K562 (cell line): Measurements from ENCODE around the gene TENT5A. TPM values are rescaled to one million over a fixed set of nuclear protein-coding genes. Genes with fewer than 3 reads are reported as not detected.

Source experiments
- ATAC-seq: fragments of 200-7000 bp; cut with Tn5 transposase; 3 replicates; pipeline ENCODE4 v1.9.1; 2020; ENCODE audit warnings: moderate library complexity
- BruUV-seq: library from RNA; stranded (reverse); fragments of 400-500 nt; replicated peaks from 2 replicates; lab custom pipeline; 2021; lab: Mats Ljungman, UMichigan
- CTCF ChIA-PET: fragments of 300-600 bp; formaldehyde crosslinking; extraction: SDS; loops from one replicate; lab custom pipeline; 2021; ENCODE audit warnings: low intra/inter-chr PET ratio; lab: Yijun Ruan, JAX
- POLR2A ChIA-PET: fragments of 300-600, 350-650 bp; sonication (Branson Sonifier 250); formaldehyde crosslinking; extraction: SDS; loops from one replicate; lab custom pipeline; 2021; ENCODE audit warnings: antibody characterized with exemption, inconsistent platforms; lab: Yijun Ruan, JAX
- DNase-seq, 4 experiments: peaks; one replicate each; pipeline versions ENCODE4 v3.0.0 to v3.0.0-alpha.2; 2011 to 2018; ENCODE audit warnings: low spot score in 3 of 4, mixed read lengths in 3 of 4; ENCODE audit errors: extremely low read depth in 1 of 4
- FAIRE-seq: peaks from 2 replicates; lab custom pipeline; 2011; peaks lifted over from hg19 to GRCh38; lab: Jason Lieb, UNC
- H2AFZ ChIP-seq: 2 replicates; pipeline ENCODE4 v1.6.0; 2011; ENCODE audit warnings: low read depth, low read length, control low read depth, inconsistent platforms
- H3K27ac ChIP-seq: fragments of 200-600 bp; 3 replicates; pipeline ENCODE4 v1.8.0; 2011; ENCODE audit warnings: low read depth, mild to moderate bottlenecking, control low read depth, inconsistent platforms, low read length, moderate library complexity, mixed read lengths; ENCODE audit errors: extremely low read depth
- H3K27me3 ChIP-seq, 2 experiments: fragments of 300-600 bp in 1 of 2; 2 replicates in 1 of 2; 3 replicates in 1 of 2; pipeline versions ENCODE4 v1.6.0 to v1.8.0; 2011; ENCODE audit warnings: inconsistent platforms in 2 of 2, low read length in 2 of 2, mild to moderate bottlenecking in 1 of 2, mixed read lengths in 1 of 2, moderate library complexity in 1 of 2; ENCODE audit not compliant: control insufficient read depth in 2 of 2, insufficient read depth in 2 of 2
- H3K36me3 ChIP-seq: fragments of 300-600 bp; 3 replicates; pipeline ENCODE4 v1.8.0; 2011; ENCODE audit warnings: mild to moderate bottlenecking, low read length, inconsistent platforms; ENCODE audit not compliant: control insufficient read depth, insufficient read depth
- H3K4me1 ChIP-seq, 2 experiments: fragments of 200-600 bp in 1 of 2; replicated peaks in 1 of 2; 2 replicates in 1 of 2; 3 replicates in 1 of 2; pipeline versions ENCODE4 v1.5.1 to v1.8.0; 2011; ENCODE audit warnings: inconsistent platforms in 2 of 2, low read length in 2 of 2, mild to moderate bottlenecking in 1 of 2, mixed read lengths in 1 of 2, moderate library complexity in 1 of 2; ENCODE audit not compliant: control insufficient read depth in 2 of 2, insufficient read depth in 2 of 2
- H3K4me2 ChIP-seq: 2 replicates; pipeline ENCODE4 v1.6.1; 2011; ENCODE audit warnings: low read length, control low read depth, inconsistent platforms, mixed read lengths; ENCODE audit not compliant: insufficient read depth
- H3K4me3 ChIP-seq: fragments of 200-600 bp; sonication (generic), shearing (Covaris generic); 2 replicates; pipeline ENCODE4 v1.5.1; 2016; ENCODE audit warnings: control low read depth, inconsistent platforms
- H3K79me2 ChIP-seq: fragments of 200-600 bp; 3 replicates; pipeline ENCODE4 v1.8.0; 2011; ENCODE audit warnings: low read length, inconsistent platforms; ENCODE audit not compliant: control insufficient read depth, insufficient read depth
- H3K9ac ChIP-seq, 2 experiments: 2 replicates each; pipeline versions ENCODE4 v1.6.0 to v1.6.1; 2011; ENCODE audit warnings: low read depth in 2 of 2, low read length in 2 of 2, control low read depth in 1 of 2, inconsistent platforms in 1 of 2, mild to moderate bottlenecking in 1 of 2, mixed read lengths in 1 of 2; ENCODE audit not compliant: insufficient read depth in 1 of 2
- H3K9me1 ChIP-seq: one replicate; pipeline ENCODE4 v1.6.0; 2011; ENCODE audit warnings: inconsistent platforms, mild to moderate bottlenecking, low read length, moderate library complexity; ENCODE audit not compliant: control insufficient read depth, insufficient read depth
- H3K9me3 ChIP-seq: replicated peaks from 2 replicates; pipeline ENCODE4 v1.5.1; 2011; ENCODE audit warnings: low read depth, low read length, inconsistent platforms; ENCODE audit not compliant: control insufficient read depth, insufficient read depth
- H4K20me1 ChIP-seq: replicated peaks from 2 replicates; pipeline ENCODE4 v1.6.1; 2011; ENCODE audit warnings: low read length, inconsistent platforms, mixed read lengths; ENCODE audit not compliant: control insufficient read depth, insufficient read depth
- BCOR ChIP-seq: fragments of 450-650 bp; IDR thresholded peaks from 2 replicates; pipeline ENCODE4 v1.6.1; 2016
- FOXJ2 ChIP-seq: fragments of 200-800 bp; sonication (Bioruptor generic); IDR thresholded peaks from 2 replicates; pipeline ENCODE4 v1.6.1; 2016; ENCODE audit warnings: missing genetic modification characterization, missing compliant biosample characterization
- RFX1 ChIP-seq: fragments of 450-650 bp; IDR thresholded peaks from 2 replicates; pipeline ENCODE4 v1.6.1; 2016; ENCODE audit warnings: mild to moderate bottlenecking, moderate library complexity
- ZNF444 ChIP-seq: fragments of 250-450 bp; sonication (Bioruptor Pico); IDR thresholded peaks from 2 replicates; pipeline ENCODE4 v1.4.0; 2020; ENCODE audit warnings: mild to moderate bottlenecking, moderate library complexity
- WGBS: fragments of 100-300 bp; shearing (Covaris generic); methylation state at CpG from one replicate; pipeline ENCODE4 v1.1.6; 2016; ENCODE audit warnings: low coverage, mixed read lengths; ENCODE audit not compliant: insufficient coverage; ENCODE audit errors: missing lambda C conversion rate; 5-methylcytosine and 5-hydroxymethylcytosine counted together
- in situ Hi-C: fragments of 300-500 bp; cut with MboI; formaldehyde crosslinking; loops from 4 replicates; pipeline ENCODE4 v1.15.0; 2018; ENCODE audit warnings: inconsistent platforms, mixed read lengths
- intact Hi-C: fragments of 100-400 bp; cut with micrococcal nuclease; formaldehyde crosslinking; loops from 2 replicates; pipeline ENCODE4 v1.14.2; 2022
- polyA plus RNA-seq, 8 experiments: library from polyadenylated mRNA; depleted of rRNA in 4 of 8; stranded (reverse) in 5 of 8; unstranded in 3 of 8; fragments of >200 nt; fragmentation: Nextera tagmentation in 2 of 8; fragmentation: Illumina TruSeq in 1 of 8; extraction: Ambion mirVana in 2 of 8; extraction: Trizol in 1 of 8; gene quantifications; 2 replicates each; pipeline versions ENCODE4 v1.2.1 to v1.2.3, GENCODE V29; 2011 to 2014; ENCODE audit warnings: inconsistent platforms in 1 of 8, missing spikeins in 1 of 8
- total RNA-seq, 7 experiments: library from RNA; depleted of rRNA in 6 of 7; stranded (reverse); fragments of >200 nt in 6 of 7; fragmentation: Illumina TruSeq in 2 of 7; extraction: Trizol in 2 of 7; gene quantifications; 2 replicates each; pipeline versions ENCODE4 v1.2.1 to v1.2.3, GENCODE V29; 2011 to 2021; ENCODE audit warnings: low replicate concordance in 1 of 7

The TENT5A gene
- total and polyA plus RNA-seq, 9 of the 15 experiments (the other 6 are each of a cell fraction or from before 2014, with no cell fraction given): 0.77 to 2.3 (median 1.3) TPM

- H3K27me3 ChIP-seq: no peaks in the 10 kb centered on the region
- no peaks in the 10 kb centered on the region for H3K9me1 ChIP-seq
- no peak overlapping the region for H2AFZ ChIP-seq
- POLR2A ChIA-PET: no interaction called here
- FAIRE-seq: no peak
- BruUV-seq: no TSS peak
- no peaks in the 10 kb centered on the region for H3K9me3 ChIP-seq
- no peak for DNase-seq
- WGBS: 0% methylated on average over 1 of the region's 1 CpG
- no peak overlapping the region for H3K4me2 ChIP-seq
- TF ChIP-seq ZNF444 (CRISPR knock-in tag) (no peak), RFX1 (peak; percentile 21)
- H4K20me1 ChIP-seq: no peaks in the 10 kb centered on the region
- in situ Hi-C loops: no loop called here
- no peaks in the 10 kb centered on the region for H3K36me3 ChIP-seq
- CTCF ChIA-PET: no interaction called here
- H3K79me2 ChIP-seq: no peaks in the 10 kb centered on the region
- no peak overlapping the region for H3K9ac ChIP-seq
- no peak for ATAC-seq
- intact Hi-C loops: no loop called here
- H3K27ac ChIP-seq: no peak overlapping the region
- no peak overlapping the region for H3K4me3 ChIP-seq
- H3K4me1 ChIP-seq: no peaks in the 10 kb centered on the region
These were observed 8.7 kb upstream of the TENT5A start for GRCh38 chr6:81761197-81761596.

GRCh38 chr6:81759782-81760181 is 7.3 kb upstream of the TENT5A start:
- no peak overlapping the region for H2AFZ ChIP-seq

More at GRCh38 chr6:81759782-81760181, 7.3 kb upstream of the TENT5A start:
- no peaks in the 10 kb centered on the region for H3K79me2 ChIP-seq
- no peaks in the 10 kb centered on the region for H3K9me1 ChIP-seq
- H3K9ac ChIP-seq: no peak overlapping the region
- intact Hi-C loops: loop anchor here (5.0 to 10.0 kb wide), 2 partner anchors 248 to 415 kb away; no protein-coding TSS in a partner anchor
- FAIRE-seq: no peak
- in situ Hi-C loops: loop anchor here (10.0 kb wide), 1 partner anchor 1425 kb away; no protein-coding TSS in a partner anchor
- POLR2A ChIA-PET: no interaction called here
- no peaks in the 10 kb centered on the region for H3K36me3 ChIP-seq
- 0 out of 2 replicates have a peak, but pooled peaks have one; percentile 39 for TF ChIP-seq FOXJ2 (tag)
- no peak for TF ChIP-seq BCOR
- TF ChIP-seq, all 486 proteins: peak for 1
- peaks cover 0 to 4% of the 10 kb centered on the region in 2 experiments; a peak in 1 of 5 replicates for H3K27me3 ChIP-seq
- no peaks in the 10 kb centered on the region for H3K4me1 ChIP-seq
- WGBS: 2% methylated on average over 2 of the region's 2 CpGs
- H3K27ac ChIP-seq: no peak overlapping the region
- no TSS peak for BruUV-seq
- no peak for DNase-seq
- ATAC-seq: no peak
- no peak overlapping the region for H3K4me3 ChIP-seq
- CTCF ChIA-PET: no interaction called here
- H3K9me3 ChIP-seq: no peaks in the 10 kb centered on the region
- H3K4me2 ChIP-seq: no peak overlapping the region
- H4K20me1 ChIP-seq: no peaks in the 10 kb centered on the region
